Gastrocnemius medialis (tissue), 4 donors: ENCODE data around the gene DENND6B.

ENCODE experiments used
- CTCF ChIP-seq, 5 experiments: fragments of 450-650 bp in 3 of 5; fragments of 200-600 bp in 2 of 5; sonication (generic) in 2 of 5; IDR thresholded peaks in 4 of 5; conservative IDR thresholded peaks in 1 of 5; 1 replicate in 4 of 5; 2 replicates in 1 of 5; pipeline ENCODE4 v1.5.1; 2016 to 2019; ENCODE audit warnings: antibody characterized with exemption in 5 of 5, mild to moderate bottlenecking in 3 of 5, moderate library complexity in 3 of 5
- POLR2A ChIP-seq, 2 donors: fragments of 450-650 bp; IDR thresholded peaks; one replicate each; pipeline ENCODE4 v1.6.1; 2017; ENCODE audit warnings: antibody characterized with exemption in 2 of 2, mild to moderate bottlenecking in 2 of 2, moderate library complexity in 2 of 2

GRCh38 chr22:50307890-50308596 is 18.8 kb downstream of the DENND6B start:
- TF ChIP-seq CTCF (IDR thresholded peaks at IDR 0.05 in 4 of 5, conservative IDR thresholded peaks at IDR 0.05 in 1 of 5) (no peak), POLR2A (IDR thresholded peaks at IDR 0.05) (no peak)
